K562 (cell line): ENCODE measurements around the gene MRNIP. TPM values are rescaled to one million over a fixed set of nuclear protein-coding genes. Genes with fewer than 3 reads are reported as not detected.

Experiments
- FOXA3 ChIP-seq, 2 experiments: fragments of 450-650 bp in 1 of 2; sonication (generic) in 1 of 2; formaldehyde crosslinking; IDR thresholded peaks in 1 of 2; conservative IDR thresholded peaks in 1 of 2; 2 replicates each; pipeline versions ENCODE4 v1.4.0 to v1.8.0; 2020 to 2022; ENCODE audit warnings: mild to moderate bottlenecking in 2 of 2, missing genetic modification reagents in 1 of 2
- GABPA ChIP-seq: fragments of 200-800 bp; sonication (Bioruptor generic); conservative IDR thresholded peaks from 2 replicates; pipeline ENCODE4 v1.6.1; 2016; ENCODE audit warnings: low read depth, missing genetic modification characterization, missing compliant biosample characterization
- NFE2 ChIP-seq: IDR thresholded peaks from 2 replicates; pipeline ENCODE4 v1.6.1; 2014; ENCODE audit warnings: antibody characterized with exemption, low read depth
- SIN3A ChIP-seq, 2 experiments: fragments of 150-350 bp in 1 of 2; IDR thresholded peaks; 2 replicates each; pipeline ENCODE4 v1.6.1; 2011 to 2016; ENCODE audit warnings: borderline replicate concordance in 2 of 2, low read depth in 2 of 2, low read length in 2 of 2, mild to moderate bottlenecking in 2 of 2, moderate library complexity in 2 of 2; ENCODE audit not compliant: control insufficient read depth in 1 of 2
- SMARCC2 ChIP-seq: fragments of 450-650 bp; IDR thresholded peaks from 2 replicates; pipeline ENCODE4 v1.6.1; 2017; ENCODE audit warnings: antibody characterized with exemption, moderate library complexity, mild to moderate bottlenecking, low read depth
- ZMIZ1 ChIP-seq, 2 experiments: fragments of 150-350 bp in 1 of 2; IDR thresholded peaks; 2 replicates each; pipeline ENCODE4 v1.6.1; 2012 to 2016; ENCODE audit warnings: low read depth in 2 of 2, low read length in 2 of 2, mild to moderate bottlenecking in 1 of 2, moderate library complexity in 1 of 2
- ZNF224 ChIP-seq: sonication (generic); formaldehyde crosslinking; IDR thresholded peaks from 2 replicates; pipeline ENCODE4 v1.8.0; 2022; ENCODE audit warnings: mild to moderate bottlenecking, missing genetic modification reagents
- ZNF263 ChIP-seq: sonication (generic); formaldehyde crosslinking; IDR thresholded peaks from 2 replicates; pipeline ENCODE4 v1.8.0; 2022; ENCODE audit warnings: mild to moderate bottlenecking, missing genetic modification reagents, borderline replicate concordance
- ZNF318 ChIP-seq, 2 experiments: fragments of 450-650 bp; IDR thresholded peaks; 2 replicates each; pipeline ENCODE4 v1.6.1; 2016; ENCODE audit warnings: mild to moderate bottlenecking in 2 of 2, borderline replicate concordance in 1 of 2, low read depth in 1 of 2, moderate library complexity in 1 of 2
- ZNF444 ChIP-seq: fragments of 250-450 bp; sonication (Bioruptor Pico); IDR thresholded peaks from 2 replicates; pipeline ENCODE4 v1.4.0; 2020; ENCODE audit warnings: mild to moderate bottlenecking, moderate library complexity
- ZNF699 ChIP-seq: fragments of 250-450 bp; sonication (Bioruptor Pico); IDR thresholded peaks from 2 replicates; pipeline ENCODE4 v1.8.0; 2021; ENCODE audit warnings: mild to moderate bottlenecking, moderate library complexity; ENCODE audit not compliant: insufficient replicate concordance
- polyA plus RNA-seq, 8 experiments: library from polyadenylated mRNA; depleted of rRNA in 4 of 8; stranded (reverse) in 5 of 8; unstranded in 3 of 8; fragments of >200 nt; fragmentation: Nextera tagmentation in 2 of 8; fragmentation: Illumina TruSeq in 1 of 8; extraction: Ambion mirVana in 2 of 8; extraction: Trizol in 1 of 8; gene quantifications; 2 replicates each; pipeline versions ENCODE4 v1.2.1 to v1.2.3, GENCODE V29; 2011 to 2014; ENCODE audit warnings: inconsistent platforms in 1 of 8, missing spikeins in 1 of 8
- total RNA-seq, 7 experiments: library from RNA; depleted of rRNA in 6 of 7; stranded (reverse); fragments of >200 nt in 6 of 7; fragmentation: Illumina TruSeq in 2 of 7; extraction: Trizol in 2 of 7; gene quantifications; 2 replicates each; pipeline versions ENCODE4 v1.2.1 to v1.2.3, GENCODE V29; 2011 to 2021; ENCODE audit warnings: low replicate concordance in 1 of 7

Gene MRNIP
- total and polyA plus RNA-seq, 9 of the 15 experiments (the other 6 are each of a cell fraction or from before 2014, with no cell fraction given) = 3.6 to 39.0 (median 16.8) TPM

GRCh38 chr5:179819296-179820126 lies 39.1 kb downstream of the MRNIP start (continued):
- TF ChIP-seq SIN3A (IDR thresholded peaks at IDR 0.05; ENCODE audit: borderline replicate concordance in 2 of 2, control insufficient read depth in 1 of 2, low read depth in 2 of 2, low read length in 2 of 2) = no peak
- TF ChIP-seq SMARCC2 = no peak
- no peak; a peak in 1 of 4 replicates for TF ChIP-seq FOXA3 (CRISPR knock-in tag; conservative IDR thresholded peaks at IDR 0.05 in 1 of 2, IDR thresholded peaks at IDR 0.05 in 1 of 2)
- TF ChIP-seq ZNF224 (CRISPR knock-in tag) = no peak
- TF ChIP-seq ZNF318 (IDR thresholded peaks at IDR 0.05; ENCODE audit: borderline replicate concordance in 1 of 2, low read depth in 1 of 2) = no peak
- TF ChIP-seq ZMIZ1 (IDR thresholded peaks at IDR 0.05; ENCODE audit: low read depth in 2 of 2, low read length in 2 of 2) = no peak
- TF ChIP-seq GABPA (tag) = 0 out of 2 replicates have a peak, but pooled peaks have one; percentile 6
- no peak for TF ChIP-seq ZNF263 (CRISPR knock-in tag)
- no peak for TF ChIP-seq ZNF699 (CRISPR knock-in tag)
- TF ChIP-seq ZNF444 (CRISPR knock-in tag) = peak; percentile 46; the same call in 1 of the 2 replicates
- TF ChIP-seq NFE2 = peak; percentile 94
